ENCODE results near the gene MYO3A.

DNA sequence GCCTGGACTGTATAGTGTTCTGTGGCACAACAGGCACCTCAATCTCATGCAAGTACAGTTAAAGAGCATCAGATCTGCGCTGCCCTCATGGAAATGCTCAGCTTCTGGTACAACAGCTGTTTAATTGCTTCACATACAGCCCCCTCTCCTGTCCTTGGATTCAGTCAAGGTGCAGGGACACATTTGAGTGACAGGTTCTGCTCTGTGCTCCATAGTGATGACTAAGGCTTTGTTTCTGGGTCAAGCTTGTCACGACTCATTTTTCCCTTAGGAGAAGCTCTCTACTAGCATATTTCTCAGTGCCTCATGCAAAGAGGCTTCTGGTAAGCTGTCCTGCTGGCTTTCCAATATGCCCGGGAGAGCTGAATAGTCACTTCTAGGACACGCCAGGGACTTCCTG is 26.8 kb upstream of the MYO3A start:
- TF ChIP-seq, protein P1, sequence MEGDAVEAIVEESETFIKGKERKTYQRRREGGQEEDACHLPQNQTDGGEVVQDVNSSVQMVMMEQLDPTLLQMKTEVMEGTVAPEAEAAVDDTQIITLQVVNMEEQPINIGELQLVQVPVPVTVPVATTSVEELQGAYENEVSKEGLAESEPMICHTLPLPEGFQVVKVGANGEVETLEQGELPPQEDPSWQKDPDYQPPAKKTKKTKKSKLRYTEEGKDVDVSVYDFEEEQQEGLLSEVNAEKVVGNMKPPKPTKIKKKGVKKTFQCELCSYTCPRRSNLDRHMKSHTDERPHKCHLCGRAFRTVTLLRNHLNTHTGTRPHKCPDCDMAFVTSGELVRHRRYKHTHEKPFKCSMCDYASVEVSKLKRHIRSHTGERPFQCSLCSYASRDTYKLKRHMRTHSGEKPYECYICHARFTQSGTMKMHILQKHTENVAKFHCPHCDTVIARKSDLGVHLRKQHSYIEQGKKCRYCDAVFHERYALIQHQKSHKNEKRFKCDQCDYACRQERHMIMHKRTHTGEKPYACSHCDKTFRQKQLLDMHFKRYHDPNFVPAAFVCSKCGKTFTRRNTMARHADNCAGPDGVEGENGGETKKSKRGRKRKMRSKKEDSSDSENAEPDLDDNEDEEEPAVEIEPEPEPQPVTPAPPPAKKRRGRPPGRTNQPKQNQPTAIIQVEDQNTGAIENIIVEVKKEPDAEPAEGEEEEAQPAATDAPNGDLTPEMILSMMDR (IDR thresholded peaks at IDR 0.05; ENCODE audit: low read length) = no peak
- TF ChIP-seq EZH2 (IDR thresholded peaks at IDR 0.05; ENCODE audit: borderline replicate concordance, low read length) = no peak
